Loucy (cell line): ENCODE measurements around the gene PANX2.

Experiments
- H2AFZ ChIP-seq: fragments of 200-600 bp; sonication (generic); 2 replicates; pipeline ENCODE4 v1.6.0; 2016; ENCODE audit warnings: antibody characterized with exemption, mild to moderate bottlenecking, low read length, moderate library complexity
- H3F3A ChIP-seq: fragments of 200-600 bp; 2 replicates; pipeline ENCODE4 v1.6.0; 2016; ENCODE audit warnings: antibody characterized with exemption, low read depth, mild to moderate bottlenecking
- H3K27me3 ChIP-seq: fragments of 200-600 bp; sonication (generic); 2 replicates; pipeline ENCODE4 v1.6.1; 2014; ENCODE audit warnings: low read length, mild to moderate bottlenecking; ENCODE audit not compliant: insufficient read depth, poor library complexity, severe bottlenecking
- H3K36me3 ChIP-seq: fragments of 200-600 bp; sonication (generic); 2 replicates; pipeline ENCODE4 v1.6.1; 2016; ENCODE audit warnings: low read length; ENCODE audit not compliant: insufficient read depth
- H3K4me1 ChIP-seq: fragments of 200-600 bp; sonication (generic); 2 replicates; pipeline ENCODE4 v1.5.1; 2014; ENCODE audit warnings: low read length, mild to moderate bottlenecking; ENCODE audit not compliant: insufficient read depth, poor library complexity, severe bottlenecking
- H3K4me2 ChIP-seq: fragments of 200-600 bp; sonication (generic); 2 replicates; pipeline ENCODE4 v1.6.0; 2014; ENCODE audit warnings: antibody characterized with exemption, low read length, low read depth, mild to moderate bottlenecking; ENCODE audit not compliant: poor library complexity, severe bottlenecking
- H3K4me3 ChIP-seq: fragments of 200-600 bp; sonication (generic); 2 replicates; pipeline ENCODE4 v1.5.1; 2014; ENCODE audit warnings: low read length, mild to moderate bottlenecking, mixed read lengths; ENCODE audit not compliant: poor library complexity, severe bottlenecking
- H3K79me2 ChIP-seq: fragments of 200-600 bp; sonication (generic); 2 replicates; pipeline ENCODE4 v1.6.1; 2014; ENCODE audit warnings: low read length; ENCODE audit not compliant: insufficient read depth
- H3K9ac ChIP-seq: fragments of 200-600 bp; sonication (generic); 2 replicates; pipeline ENCODE4 v1.6.0; 2014; ENCODE audit warnings: mild to moderate bottlenecking, low read depth, low read length, moderate library complexity; ENCODE audit not compliant: poor library complexity, severe bottlenecking
- H3K9me2 ChIP-seq: fragments of 200-600 bp; sonication (generic); replicated peaks from 2 replicates; pipeline ENCODE4 v1.6.1; 2016; ENCODE audit warnings: low read depth, low read length, mixed read lengths
- H3K9me3 ChIP-seq: fragments of 200-600 bp; sonication (generic); 2 replicates; pipeline ENCODE4 v1.6.1; 2014; ENCODE audit warnings: mild to moderate bottlenecking, antibody characterized with exemption, low read length, low read depth; ENCODE audit not compliant: insufficient read depth
- H4K20me1 ChIP-seq: fragments of 200-600 bp; sonication (generic); 2 replicates; pipeline ENCODE4 v1.6.0; 2014; ENCODE audit warnings: antibody characterized with exemption, low read length, mild to moderate bottlenecking; ENCODE audit not compliant: insufficient read depth, poor library complexity, severe bottlenecking
- EZH2phosphoT487 ChIP-seq: fragments of 200-600 bp; IDR thresholded peaks from 2 replicates; pipeline ENCODE4 v1.6.1; 2018; ENCODE audit warnings: antibody characterized with exemption, mild to moderate bottlenecking, moderate library complexity, borderline replicate concordance
- TF ChIP-seq, protein P1 (sequence below): fragments of 200-600 bp; sonication (generic); conservative IDR thresholded peaks from 2 replicates; pipeline ENCODE4 v1.5.1; 2014; ENCODE audit warnings: mild to moderate bottlenecking, antibody characterized with exemption, low read length

PANX2 gene

DNA sequence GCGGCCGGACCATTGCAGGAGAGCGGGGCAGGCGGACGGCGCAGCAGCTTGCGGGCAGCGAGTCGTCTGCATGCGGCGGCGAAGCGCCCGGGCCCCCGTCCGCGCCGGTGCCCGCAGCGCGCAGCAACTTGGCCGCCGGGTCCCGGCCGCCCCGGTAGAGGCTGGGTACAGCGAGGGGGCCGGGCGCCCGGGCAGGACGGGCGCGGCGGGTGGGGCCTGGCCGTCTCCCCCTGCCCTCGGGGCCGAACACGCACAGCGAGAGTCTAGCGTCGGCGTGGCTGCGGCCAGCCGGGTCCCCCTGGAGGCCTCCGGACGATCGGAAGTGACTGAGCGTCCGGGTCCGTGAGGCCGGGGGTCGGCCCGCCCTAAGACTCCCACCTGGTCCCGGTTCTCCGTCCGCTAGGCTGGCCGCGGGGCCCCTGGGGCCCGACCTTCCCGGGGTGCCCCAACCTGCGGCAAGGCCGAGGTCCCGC is 14.4 kb downstream of the PANX2 start:
- H3K9me3 ChIP-seq = no peaks in the 10 kb centered on the region
- H3K36me3 ChIP-seq = no peaks in the 10 kb centered on the region
- H2AFZ ChIP-seq = no peak overlapping the region
- no peaks in the 10 kb centered on the region for H3F3A ChIP-seq
- H3K4me3 ChIP-seq = peak overlapping the region; percentile 59
- H3K4me1 ChIP-seq = peaks cover 28% of the 10 kb centered on the region
- peak overlapping the region; percentile 65 for H3K4me2 ChIP-seq
- H3K27me3 ChIP-seq = no peaks in the 10 kb centered on the region
- H3K9ac ChIP-seq = peak overlapping the region; percentile 53
- no peaks in the 10 kb centered on the region for H3K9me2 ChIP-seq
- TF ChIP-seq, protein P1, sequence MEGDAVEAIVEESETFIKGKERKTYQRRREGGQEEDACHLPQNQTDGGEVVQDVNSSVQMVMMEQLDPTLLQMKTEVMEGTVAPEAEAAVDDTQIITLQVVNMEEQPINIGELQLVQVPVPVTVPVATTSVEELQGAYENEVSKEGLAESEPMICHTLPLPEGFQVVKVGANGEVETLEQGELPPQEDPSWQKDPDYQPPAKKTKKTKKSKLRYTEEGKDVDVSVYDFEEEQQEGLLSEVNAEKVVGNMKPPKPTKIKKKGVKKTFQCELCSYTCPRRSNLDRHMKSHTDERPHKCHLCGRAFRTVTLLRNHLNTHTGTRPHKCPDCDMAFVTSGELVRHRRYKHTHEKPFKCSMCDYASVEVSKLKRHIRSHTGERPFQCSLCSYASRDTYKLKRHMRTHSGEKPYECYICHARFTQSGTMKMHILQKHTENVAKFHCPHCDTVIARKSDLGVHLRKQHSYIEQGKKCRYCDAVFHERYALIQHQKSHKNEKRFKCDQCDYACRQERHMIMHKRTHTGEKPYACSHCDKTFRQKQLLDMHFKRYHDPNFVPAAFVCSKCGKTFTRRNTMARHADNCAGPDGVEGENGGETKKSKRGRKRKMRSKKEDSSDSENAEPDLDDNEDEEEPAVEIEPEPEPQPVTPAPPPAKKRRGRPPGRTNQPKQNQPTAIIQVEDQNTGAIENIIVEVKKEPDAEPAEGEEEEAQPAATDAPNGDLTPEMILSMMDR = no peak
- no peak for TF ChIP-seq EZH2phosphoT487
- H4K20me1 ChIP-seq = peaks cover 12% of the 10 kb centered on the region
- peaks cover 37% of the 10 kb centered on the region for H3K79me2 ChIP-seq

DNA sequence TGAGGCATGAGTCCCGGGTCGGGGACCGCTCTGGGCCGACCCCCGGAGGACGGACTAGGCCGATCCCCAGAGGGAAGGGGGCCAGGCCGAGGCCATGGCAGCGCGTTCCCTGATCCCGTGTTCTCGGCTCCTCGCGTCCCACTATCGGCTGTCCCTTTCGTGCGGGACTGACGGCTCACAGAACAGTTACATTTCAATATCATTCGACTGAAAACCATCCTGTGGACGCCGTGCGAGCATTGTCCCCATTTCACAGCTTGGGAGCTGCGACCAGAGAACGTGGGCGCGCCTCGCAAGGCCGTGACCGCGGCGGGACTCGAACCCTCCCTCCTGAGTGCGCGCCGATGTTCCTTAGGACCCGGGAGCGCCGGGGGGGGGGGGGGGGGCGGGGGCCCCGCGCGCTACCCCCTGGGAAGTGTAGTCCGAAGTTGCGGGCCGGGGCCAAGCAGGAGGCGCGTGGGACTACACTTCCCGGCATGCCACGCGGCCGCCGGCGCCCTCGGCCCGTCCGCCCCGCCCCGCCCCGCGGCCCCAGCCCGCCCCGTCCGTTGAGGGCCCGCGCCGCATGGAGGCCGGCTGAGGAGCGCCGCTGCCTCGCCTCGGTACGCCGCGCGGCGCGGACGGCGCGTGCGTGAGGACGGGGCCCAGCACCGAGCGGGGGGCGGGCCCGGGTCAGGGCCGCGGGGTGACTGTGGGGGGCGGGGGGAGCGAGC is 15.0 kb downstream of the PANX2 start, which contains the start of gene TRABD:
Gene TRABD, plus strand, starts transcription at position 539 of the 713 bp plus-strand sequence. CDS start 7,148 bp downstream, outside the sequence.
- Histone ChIP-seq H4K20me1 (peaks cover 12% of the 10 kb centered on the region), H3K9me3 (no peaks in the 10 kb centered on the region), H3K4me1 (peaks cover 29% of the 10 kb centered on the region), H3F3A (no peaks in the 10 kb centered on the region), H2AFZ (no peak within 1 kb of the TSS), H3K79me2 (peaks cover 37% of the 10 kb centered on the region), H3K9me2 (no peaks in the 10 kb centered on the region), H3K9ac (peak within 1 kb of the TSS; percentile 92), H3K27me3 (no peaks in the 10 kb centered on the region), H3K4me2 (peak within 1 kb of the TSS; percentile 80), H3K4me3 (peak within 1 kb of the TSS; percentile 77), H3K36me3 (no peaks in the 10 kb centered on the region)
- no peak for TF ChIP-seq EZH2phosphoT487
- TF ChIP-seq, protein P1 = no peak

DNA sequence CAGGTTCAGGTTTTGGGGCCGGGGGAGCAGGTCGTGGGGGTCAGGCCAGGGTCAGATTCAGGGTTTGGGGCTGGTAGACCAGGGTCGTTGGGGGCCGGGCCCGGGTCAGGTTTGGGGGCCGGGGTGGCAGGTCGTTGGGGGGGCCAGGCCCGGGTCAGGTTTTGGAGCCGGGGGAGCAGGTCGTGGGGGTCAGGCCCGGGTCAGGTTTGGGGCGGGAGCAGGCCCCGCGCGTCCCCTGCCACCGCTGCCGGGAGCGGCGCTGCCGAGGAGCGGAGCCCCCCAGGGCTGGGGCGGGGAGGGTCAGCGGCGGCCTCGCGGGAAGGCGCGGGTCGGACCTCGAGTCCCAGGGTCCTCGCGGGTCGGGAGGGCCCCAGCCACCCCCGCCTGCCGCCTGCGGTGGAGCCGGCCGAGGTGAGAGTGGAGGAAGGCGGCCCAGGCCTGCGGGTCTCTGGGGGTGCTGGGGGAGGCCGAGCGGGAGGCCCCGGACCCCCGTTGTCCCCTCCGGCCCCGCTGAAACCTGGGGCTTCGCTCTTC is 15.7 kb downstream of the PANX2 start:
- H3K4me1 ChIP-seq = peaks cover 36% of the 10 kb centered on the region
- peak overlapping the region; percentile 92 for H3K9ac ChIP-seq

More for the DNA sequence above, 15.7 kb downstream of the PANX2 start:
- H3K79me2 ChIP-seq = peaks cover 43% of the 10 kb centered on the region
- H3K9me2 ChIP-seq = no peaks in the 10 kb centered on the region
- H3K36me3 ChIP-seq = no peaks in the 10 kb centered on the region
- H3K27me3 ChIP-seq = no peaks in the 10 kb centered on the region
- H2AFZ ChIP-seq = no peak overlapping the region
- H3K9me3 ChIP-seq = no peaks in the 10 kb centered on the region
- peak overlapping the region; percentile 80 for H3K4me2 ChIP-seq
- H3F3A ChIP-seq = peaks cover 3% of the 10 kb centered on the region; the same call in 1 of the 2 replicates
- peak overlapping the region; percentile 77 for H3K4me3 ChIP-seq
- TF ChIP-seq, protein P1 = no peak
- no peak for TF ChIP-seq EZH2phosphoT487
- peaks cover 19% of the 10 kb centered on the region for H4K20me1 ChIP-seq
